Ecto neural progenitor cell (in vitro differentiated cells): ENCODE measurements around the gene CCDC71.

Experiments
- DNase-seq: peaks from one replicate; pipeline ENCODE4 v3.0.0-alpha.2; 2018; ENCODE audit warnings: low spot score

The CCDC71 gene

DNA sequence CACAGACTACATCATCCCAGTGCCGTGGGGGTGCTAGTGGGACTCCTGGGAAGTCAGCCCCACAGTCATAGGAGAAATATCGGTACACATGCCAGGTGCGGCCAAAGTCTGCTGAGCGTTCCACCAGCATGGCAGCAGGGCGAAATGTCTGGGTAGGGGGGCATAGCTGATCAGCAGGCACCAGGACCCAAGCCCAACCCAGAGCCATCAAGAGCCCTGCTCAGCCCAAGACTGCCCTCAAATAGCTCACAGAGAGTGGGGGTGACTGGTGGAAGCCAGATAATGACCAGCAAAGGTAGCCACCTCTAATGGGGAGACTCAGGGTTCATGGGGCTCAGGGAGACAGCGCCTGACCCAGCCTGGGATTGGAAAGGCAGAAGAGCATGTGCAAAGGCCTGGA, 34.6 kb downstream of the CCDC71 start:
- DNase-seq = no peak

- DNase-seq = no peak
These were observed 35.1 kb downstream of the CCDC71 start for GRCh38 chr3:49131040-49131439.

DNA sequence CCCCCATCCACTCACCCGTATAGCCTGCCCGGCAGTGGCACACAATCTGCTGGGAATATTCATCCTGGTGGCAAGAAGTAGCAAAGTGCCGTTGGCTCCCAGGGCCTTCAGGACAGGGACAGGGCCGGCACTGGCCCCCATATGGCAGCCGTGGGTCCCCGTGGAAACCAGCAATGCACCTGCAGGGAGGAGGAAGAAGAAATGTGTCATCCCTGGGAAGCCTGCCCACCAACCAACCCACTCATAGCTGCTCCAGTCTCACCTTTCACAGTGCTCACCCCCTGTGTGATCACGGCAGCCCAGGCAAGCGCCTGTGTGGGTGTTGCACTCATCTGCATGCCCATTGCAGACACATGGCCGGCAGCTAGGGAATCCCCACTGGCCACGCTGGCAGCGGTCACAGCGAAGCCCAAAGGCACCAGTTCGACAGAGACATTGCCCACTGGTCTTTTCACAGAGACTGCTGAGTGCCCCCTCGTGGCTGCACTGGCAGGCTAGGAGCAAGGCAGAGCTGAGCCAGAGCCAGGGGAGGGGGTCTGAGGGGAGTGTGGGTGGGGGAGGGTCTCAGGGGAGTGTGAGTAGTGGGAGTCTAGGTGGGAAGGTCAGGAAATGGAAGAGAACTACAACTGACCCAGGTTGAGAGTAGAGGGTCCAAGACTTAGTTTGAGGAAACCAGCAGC, 41.0 kb downstream of the CCDC71 start:
- DNase-seq = no peak

DNA sequence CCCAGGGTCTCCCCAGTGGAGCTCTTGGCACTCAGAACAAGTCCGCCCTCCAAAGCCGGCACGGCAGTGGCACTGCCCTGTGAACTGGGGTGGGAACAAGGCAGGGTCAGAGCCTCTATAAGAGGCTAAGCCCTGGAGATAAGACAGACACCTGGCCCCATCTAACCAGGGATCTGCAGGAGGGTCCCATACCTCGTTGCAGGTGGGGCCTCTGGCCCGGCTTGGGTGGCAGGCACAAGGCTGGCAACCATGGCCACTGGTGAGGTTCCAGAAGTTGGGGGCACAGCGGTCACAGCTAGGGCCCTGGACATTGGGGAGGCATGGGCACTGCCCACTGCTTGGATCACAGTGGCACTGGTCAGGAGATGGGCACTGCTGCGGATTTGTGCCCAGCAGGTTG, 41.9 kb downstream of the CCDC71 start:
- no peak for DNase-seq

DNA sequence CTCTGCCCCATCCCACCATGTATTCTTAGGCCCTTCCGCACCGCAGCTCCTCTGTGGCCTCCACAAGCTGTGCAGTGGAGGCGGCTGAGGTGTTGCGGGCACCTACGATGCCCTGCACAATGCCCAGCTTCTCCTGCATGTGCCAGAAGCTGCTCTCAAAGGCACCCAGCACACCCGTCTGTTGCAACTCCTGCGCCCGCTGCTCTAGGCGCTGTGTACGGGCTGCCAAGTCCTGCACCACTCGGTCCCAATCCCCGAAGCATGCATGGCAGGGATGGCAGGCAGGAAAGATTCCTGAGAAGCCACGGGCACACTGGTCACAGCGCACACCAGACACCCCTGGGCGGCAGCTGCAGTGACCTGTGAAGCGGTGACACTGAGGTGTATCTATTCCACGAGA, 42.4 kb downstream of the CCDC71 start:
- DNase-seq = no peak

GRCh38 chr3:49122886-49123545, 43.1 kb downstream of the CCDC71 start:
- no peak for DNase-seq

- DNase-seq = no peak
These were observed 43.7 kb downstream of the CCDC71 start for GRCh38 chr3:49122451-49122850.

DNA sequence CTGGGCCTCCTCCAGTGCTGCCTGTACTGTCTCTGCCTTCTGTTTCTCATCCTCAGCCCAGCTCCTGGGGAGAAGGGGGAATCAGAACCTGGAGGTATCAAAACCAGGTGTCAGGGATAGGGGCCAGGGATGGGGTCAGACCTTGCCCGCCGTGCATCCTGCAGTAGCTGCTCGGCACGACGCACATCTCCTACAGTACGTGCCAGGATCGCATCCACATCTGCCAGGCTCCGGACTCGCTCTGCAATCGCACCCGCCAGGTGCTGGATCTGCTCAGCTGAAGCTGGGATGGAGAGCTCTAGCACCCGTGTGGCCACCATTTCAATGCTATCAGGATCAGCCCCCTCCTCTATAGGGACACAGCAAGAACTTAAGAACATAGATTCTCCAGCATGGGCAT, 44.1 kb downstream of the CCDC71 start:
- DNase-seq = no peak

GRCh38 chr3:49121132-49121736, 44.9 kb downstream of the CCDC71 start:
- no peak for DNase-seq

DNA sequence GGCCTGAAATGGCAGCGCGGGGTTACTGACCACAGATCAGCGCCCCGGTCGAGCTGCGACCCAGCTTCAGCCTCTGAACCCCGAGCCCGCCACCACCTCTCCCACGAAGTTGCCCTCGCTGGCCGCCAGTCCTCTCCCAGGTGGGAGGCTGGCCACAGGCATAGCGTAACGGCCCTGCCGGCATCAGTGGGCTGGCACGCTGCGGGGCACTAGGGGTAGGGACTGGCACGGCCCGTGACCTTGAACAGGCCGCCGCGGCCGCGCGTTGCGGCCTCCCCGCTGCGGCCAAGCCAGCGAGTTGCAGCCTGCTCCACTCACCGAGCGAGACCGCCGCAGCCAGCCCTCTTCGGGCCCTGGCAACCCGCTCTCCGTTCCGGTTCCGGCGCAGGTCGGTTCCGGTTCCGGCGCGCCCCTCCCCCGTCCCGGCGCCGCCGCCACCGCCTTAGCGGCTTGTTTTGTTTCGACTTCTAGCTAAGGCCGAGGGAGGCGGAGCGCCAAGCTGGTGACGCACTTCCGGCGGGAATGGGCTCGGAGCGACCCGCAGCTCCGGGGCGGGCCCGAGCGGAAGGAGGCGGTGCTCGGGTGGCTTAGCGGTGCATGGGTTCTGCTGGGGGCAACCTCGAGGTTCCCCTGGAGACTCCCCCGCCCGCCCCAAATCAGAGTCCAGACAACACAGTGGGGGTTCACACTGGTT, 45.5 kb downstream of the CCDC71 start, which contains the start of gene USP19:
Gene USP19 (minus strand): TSS at position 386 of the 694 bp plus-strand sequence. CDS start 1,678 bp downstream, outside the sequence.
- DNase-seq = peak; percentile 93

DNA sequence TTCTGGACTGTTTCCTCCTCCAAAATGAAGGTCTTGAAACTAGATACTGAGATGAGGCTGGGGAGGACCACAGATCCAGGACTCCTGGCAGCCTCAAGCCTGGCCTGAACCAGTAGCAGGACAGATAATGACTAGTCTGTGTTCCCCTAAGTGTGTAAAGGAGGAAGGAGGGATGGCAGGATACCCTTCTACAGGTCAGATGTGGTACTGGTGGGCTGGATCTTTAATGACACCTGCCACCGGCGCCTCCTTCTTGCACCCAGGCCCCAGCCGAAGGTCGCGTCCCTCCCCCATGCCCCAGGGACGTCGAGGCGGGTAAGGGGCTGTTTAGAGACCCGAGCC, 46.1 kb downstream of the CCDC71 start:
- no peak for DNase-seq

DNA sequence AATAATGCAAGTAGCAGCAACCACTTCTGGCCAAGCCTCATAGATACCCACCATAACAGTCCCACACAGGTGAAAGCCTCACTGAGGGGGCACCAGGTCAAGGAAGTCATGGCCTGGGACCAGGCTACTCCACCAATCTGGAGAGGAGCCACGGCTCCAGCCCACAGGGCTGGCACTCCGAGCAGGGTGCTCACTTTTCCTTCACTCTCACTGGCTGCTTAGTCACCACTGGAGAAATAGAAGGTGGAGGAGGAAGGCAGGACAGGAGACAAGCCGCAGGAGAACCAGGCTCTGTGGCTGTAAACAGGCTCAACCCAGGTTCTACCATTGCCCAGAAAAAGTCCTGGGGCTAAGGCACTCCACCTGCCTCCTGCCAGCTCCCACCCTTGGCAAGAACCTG, 46.7 kb downstream of the CCDC71 start:
- DNase-seq = no peak

- no peak for DNase-seq
These were observed 47.1 kb downstream of the CCDC71 start for GRCh38 chr3:49119036-49119435.
